Fibroblast of mammary gland (primary cell): Measurements from ENCODE around the gene GRB10.
A peak's percentile ranks its signal among the peaks of the same experiment; 100 is the strongest.

Source experiments
- DNase-seq: peaks from one replicate; pipeline ENCODE4 v3.0.0-alpha.2; 2010; ENCODE audit warnings: low read depth
- H3K4me3 ChIP-seq: 2 replicates; pipeline ENCODE4 v1.5.1; 2011; ENCODE audit warnings: low read depth, mild to moderate bottlenecking, low read length, moderate library complexity; ENCODE audit not compliant: control insufficient read depth
- TF ChIP-seq, protein P1 (sequence below): conservative IDR thresholded peaks from 2 replicates; pipeline ENCODE4 v1.5.1; 2011; ENCODE audit warnings: low read depth, low read length, inconsistent platforms; ENCODE audit not compliant: control insufficient read depth, insufficient read depth

GRB10 gene

DNA sequence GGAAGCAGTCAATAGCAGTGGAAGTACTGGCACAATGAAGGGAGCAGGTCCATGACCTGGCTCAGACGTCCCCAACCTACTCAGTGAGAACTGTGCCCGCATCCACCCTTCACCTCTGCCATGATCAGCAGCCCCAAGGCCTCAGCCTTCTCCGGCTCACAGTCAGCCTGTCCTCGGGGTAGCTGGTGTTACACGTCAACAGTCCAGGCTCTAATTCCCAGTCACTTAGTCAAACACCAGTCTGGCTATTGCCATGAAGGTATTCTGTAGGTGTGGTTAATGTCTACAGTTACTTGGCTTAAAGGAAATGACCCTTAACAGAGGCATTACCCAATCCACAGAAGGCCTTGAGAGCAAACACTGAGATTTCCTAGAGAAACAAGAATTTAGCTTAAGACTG is 49.1 kb downstream of the GRB10 start:
- TF ChIP-seq, protein P1, sequence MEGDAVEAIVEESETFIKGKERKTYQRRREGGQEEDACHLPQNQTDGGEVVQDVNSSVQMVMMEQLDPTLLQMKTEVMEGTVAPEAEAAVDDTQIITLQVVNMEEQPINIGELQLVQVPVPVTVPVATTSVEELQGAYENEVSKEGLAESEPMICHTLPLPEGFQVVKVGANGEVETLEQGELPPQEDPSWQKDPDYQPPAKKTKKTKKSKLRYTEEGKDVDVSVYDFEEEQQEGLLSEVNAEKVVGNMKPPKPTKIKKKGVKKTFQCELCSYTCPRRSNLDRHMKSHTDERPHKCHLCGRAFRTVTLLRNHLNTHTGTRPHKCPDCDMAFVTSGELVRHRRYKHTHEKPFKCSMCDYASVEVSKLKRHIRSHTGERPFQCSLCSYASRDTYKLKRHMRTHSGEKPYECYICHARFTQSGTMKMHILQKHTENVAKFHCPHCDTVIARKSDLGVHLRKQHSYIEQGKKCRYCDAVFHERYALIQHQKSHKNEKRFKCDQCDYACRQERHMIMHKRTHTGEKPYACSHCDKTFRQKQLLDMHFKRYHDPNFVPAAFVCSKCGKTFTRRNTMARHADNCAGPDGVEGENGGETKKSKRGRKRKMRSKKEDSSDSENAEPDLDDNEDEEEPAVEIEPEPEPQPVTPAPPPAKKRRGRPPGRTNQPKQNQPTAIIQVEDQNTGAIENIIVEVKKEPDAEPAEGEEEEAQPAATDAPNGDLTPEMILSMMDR, result no peak
- peak; percentile 31 for DNase-seq
- H3K4me3 ChIP-seq, result no peak overlapping the region

DNA sequence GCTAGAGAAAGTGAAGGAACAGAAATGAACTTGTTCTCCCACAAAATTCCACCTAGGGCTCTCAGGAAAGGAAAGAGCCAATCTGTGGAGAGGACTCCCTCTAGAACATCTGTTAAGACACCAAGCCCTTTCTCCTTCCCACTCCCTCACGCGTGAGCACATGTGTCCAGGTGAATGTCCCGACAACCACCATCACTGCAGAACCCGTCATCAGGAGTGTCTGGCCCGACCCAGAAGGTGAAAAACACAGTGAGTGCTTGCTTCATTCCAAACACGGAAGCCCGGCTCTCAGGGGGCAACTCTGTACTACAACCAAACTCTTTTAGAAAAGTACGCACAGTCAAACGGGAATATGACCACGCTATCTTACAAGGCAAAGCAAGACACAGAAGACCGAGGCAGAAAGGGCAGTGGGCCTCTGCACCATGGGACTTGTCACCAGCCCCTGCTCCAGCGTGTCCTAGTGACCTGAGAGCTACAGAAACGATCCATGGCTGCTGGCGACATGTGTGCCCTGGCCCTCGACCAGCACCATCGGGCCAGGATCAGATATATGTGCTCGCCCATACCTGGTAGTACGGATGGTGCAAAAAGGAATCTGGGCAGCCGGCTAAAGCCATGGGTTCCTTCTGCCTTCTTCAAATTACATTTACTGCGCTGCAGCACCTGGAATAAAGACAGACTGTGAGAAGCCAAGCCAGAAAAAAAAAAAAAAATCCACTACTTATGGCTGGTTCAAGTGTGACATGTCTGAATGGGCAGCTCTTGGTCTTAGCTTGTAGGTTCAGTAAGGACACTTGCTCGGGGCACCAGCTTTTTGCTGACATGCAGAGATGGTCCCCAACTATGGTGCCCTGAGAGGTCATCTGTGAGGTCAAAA is 50.8 kb downstream of the GRB10 start:
- DNase-seq, result no peak
- TF ChIP-seq, protein P1, result no peak
- H3K4me3 ChIP-seq, result no peak overlapping the region

DNA sequence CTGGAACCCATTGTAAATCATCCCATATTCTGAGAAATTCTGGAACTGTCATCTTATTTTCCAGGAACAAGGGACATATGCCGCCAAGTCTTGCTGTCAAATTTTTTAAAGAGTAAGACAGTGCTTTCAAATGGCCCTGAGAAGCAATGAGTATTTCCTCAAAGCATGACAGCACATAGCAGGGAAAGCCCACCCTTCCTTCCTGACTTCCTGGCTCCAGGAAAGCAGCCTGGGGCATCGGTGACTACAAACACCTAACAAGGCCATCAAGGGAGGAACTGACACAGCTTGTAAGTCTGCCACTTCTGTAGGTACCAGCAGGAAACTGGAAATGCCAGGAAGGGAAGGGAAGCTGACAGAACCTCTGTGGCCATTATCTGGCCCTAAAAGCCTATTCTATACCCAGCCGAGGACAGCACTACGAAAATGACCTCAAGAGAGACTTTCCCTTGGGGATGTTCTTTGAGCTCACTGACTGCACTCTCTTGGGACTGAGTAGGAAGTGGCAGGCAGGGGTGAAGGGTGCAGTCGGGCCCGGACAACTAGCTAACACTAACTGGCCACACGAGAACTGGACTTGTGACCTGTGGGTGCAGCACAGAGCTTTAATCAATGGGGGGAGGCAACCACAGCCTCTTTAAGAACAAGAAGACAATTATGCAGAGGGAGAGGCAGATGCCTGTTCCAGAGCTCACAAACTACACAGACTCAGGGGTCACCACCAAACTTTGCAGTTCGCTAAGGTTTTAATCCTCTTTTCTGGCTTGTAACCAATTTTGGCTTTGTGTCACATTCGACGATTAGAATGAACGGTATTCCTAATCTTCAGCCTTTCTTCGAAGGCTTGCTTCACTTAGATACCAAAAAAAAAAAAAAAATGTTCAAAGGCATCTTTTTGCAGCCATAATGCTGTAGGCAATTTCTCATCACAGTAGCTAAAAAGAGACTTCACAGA is 52.0 kb downstream of the GRB10 start:
- H3K4me3 ChIP-seq, result no peak overlapping the region
- no peak for DNase-seq
- TF ChIP-seq, protein P1, result no peak

DNA sequence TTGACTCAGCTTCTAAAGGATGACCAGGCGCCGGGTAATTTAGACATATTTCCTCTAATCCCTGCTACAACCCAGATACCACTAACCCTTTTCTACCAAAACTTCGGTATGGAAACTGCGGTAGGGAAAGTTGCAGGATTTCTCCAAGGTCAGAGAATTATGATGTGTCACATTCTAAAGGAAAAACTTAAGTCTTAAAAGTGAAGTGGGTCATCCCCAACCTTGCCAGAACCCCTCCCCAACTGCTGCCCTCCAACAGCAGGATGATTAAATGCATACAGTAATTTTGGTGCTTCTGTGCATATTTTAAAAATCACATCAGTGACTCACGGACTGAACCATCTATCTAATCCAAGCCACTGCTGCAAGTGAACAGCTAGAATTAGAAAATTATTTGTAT is 52.7 kb downstream of the GRB10 start:
- DNase-seq, result peak; percentile 75
- TF ChIP-seq, protein P1, result no peak
- no peak overlapping the region for H3K4me3 ChIP-seq

DNA sequence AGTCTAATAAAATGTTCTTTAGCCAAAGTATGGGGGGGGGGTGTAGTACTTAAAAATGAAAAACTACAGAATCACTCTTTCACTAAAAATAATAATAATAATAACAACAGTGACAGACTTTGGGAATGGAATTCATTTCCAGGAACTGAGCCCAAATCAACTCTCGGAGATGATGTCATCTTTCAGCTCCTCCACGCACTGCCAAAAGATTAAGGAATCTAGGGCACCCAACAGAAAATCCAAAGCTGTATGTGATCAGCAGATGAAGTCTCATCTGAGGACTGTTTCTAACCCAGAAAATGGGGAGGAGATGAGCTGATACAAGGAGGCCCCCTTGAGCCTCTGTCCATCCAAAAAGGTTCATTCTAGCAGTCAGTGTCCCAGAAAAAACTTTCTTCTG is 54.5 kb downstream of the GRB10 start:
- H3K4me3 ChIP-seq, result no peak overlapping the region
- DNase-seq, result peak; percentile 59
- TF ChIP-seq, protein P1, result no peak

DNA sequence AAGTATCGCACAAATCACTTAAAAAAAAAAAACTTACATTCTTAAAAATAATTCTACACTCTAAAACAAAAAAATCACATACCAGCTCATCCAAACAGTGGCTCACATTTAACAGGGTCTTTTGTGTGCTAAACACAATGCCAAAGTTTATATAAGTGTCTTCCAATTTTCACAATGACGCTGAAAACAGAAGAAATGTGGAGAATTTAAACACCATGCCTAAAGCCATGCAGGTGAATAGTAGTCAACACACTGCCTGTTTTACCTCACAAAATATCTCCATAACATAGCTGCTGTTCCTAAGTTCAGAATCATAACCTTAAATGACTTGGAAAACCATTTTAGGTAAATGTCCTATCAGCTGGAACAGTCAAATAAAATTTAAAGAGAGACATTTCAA is 55.0 kb downstream of the GRB10 start:
- TF ChIP-seq, protein P1, result no peak
- H3K4me3 ChIP-seq, result no peak overlapping the region
- DNase-seq, result no peak
